ENCODE results near the gene TMEM178A. TPM values are rescaled to one million over a fixed set of nuclear protein-coding genes. Genes with fewer than 3 reads are reported as not detected.

TMEM178A gene
- total RNA-seq, 1 donor from 2014 or later, result 19.2 TPM

DNA sequence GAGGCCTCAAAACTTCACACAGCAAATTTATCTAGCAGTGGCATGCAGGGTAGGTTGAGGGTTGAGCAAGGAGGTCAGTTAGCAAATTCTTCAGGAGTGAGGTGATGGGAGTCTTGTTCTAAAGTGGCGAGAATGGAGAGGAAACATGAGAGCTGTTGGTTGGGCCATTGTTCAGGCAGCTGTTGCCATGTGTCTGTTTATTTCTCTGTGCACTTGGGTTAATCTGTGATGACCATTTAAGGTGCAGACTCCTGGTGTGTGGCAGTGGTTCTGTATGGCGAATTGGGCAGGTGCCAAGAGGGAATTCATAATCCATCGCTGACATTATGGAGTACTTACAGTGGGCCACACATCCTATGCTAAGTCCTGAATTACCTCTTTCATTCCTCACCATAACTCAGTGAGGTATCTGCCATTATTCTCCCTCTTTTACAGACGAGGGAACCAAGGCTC lies 30.4 kb downstream of the TMEM178A start:
- peaks cover 11% of the 10 kb centered on the region for H3K4me1 ChIP-seq
- no peak overlapping the region for H3K4me3 ChIP-seq
- H2AFZ ChIP-seq (replicated peaks), result no peak overlapping the region
- H3K36me3 ChIP-seq, result peaks cover 4% of the 10 kb centered on the region
- H3K9me3 ChIP-seq (ENCODE audit: low read depth), result peaks cover 16% of the 10 kb centered on the region
- H4K20me1 ChIP-seq (ENCODE audit: low read depth), result no peaks in the 10 kb centered on the region
- H3K27ac ChIP-seq, result no peak overlapping the region
- no peaks in the 10 kb centered on the region for H3F3A ChIP-seq (ENCODE audit: low read depth)
- no peak overlapping the region for H3K9ac ChIP-seq
- no peaks in the 10 kb centered on the region for H3K79me2 ChIP-seq (ENCODE audit: low read depth)
- H3K27me3 ChIP-seq, result no peaks in the 10 kb centered on the region
- H3K9me3 Mint-ChIP-seq, result peaks cover 20% of the 10 kb centered on the region
- peaks cover 15% of the 10 kb centered on the region for H3K36me3 Mint-ChIP-seq
- TF ChIP-seq CTCF (IDR thresholded peaks at IDR 0.05) (no peak), EZH2phosphoT487 (IDR thresholded peaks at IDR 0.05) (no peak), EZH2 (IDR thresholded peaks at IDR 0.05) (no peak)
- peaks cover 22% of the 10 kb centered on the region for H3K4me1 Mint-ChIP-seq
- H3K4me2 ChIP-seq, result no peak overlapping the region
- H3K27ac Mint-ChIP-seq, result peak overlapping the region; percentile 42
- H3K4me3 Mint-ChIP-seq, result no peak overlapping the region
- no peaks in the 10 kb centered on the region for H3K27me3 Mint-ChIP-seq (ENCODE audit: insufficient read depth, low read depth)
- DNase-seq (ENCODE audit: low spot score), result no peak

DNA sequence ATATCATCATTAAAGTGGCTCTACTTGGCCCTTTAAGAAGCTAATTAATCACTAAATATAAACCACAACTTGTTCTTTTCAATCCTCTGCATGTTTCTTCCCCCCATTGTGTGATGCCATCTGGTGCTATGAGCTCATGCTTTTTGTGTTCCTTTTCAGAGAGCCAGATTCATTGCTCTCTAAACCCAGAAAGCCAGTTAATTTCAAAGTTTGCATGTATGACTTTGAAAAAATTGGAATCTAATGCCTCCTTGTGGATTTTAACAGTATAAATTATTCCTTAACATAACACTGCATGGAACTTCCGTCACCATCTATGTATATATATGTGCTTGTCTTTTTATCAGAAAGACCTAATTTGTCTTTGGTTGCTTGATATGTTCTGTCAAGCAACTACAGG lies 31.1 kb downstream of the TMEM178A start:
- Mint-ChIP-seq H3K27me3 (ENCODE audit: insufficient read depth, low read depth) (no peaks in the 10 kb centered on the region), H3K27ac (no peak overlapping the region), H3K4me1 (peaks cover 22% of the 10 kb centered on the region), H3K36me3 (peaks cover 20% of the 10 kb centered on the region), H3K4me3 (no peak overlapping the region), H3K9me3 (peaks cover 27% of the 10 kb centered on the region)
- H3K36me3 ChIP-seq, result peaks cover 4% of the 10 kb centered on the region
- no peaks in the 10 kb centered on the region for H3K79me2 ChIP-seq (ENCODE audit: low read depth)
- peaks cover 23% of the 10 kb centered on the region for H3K9me3 ChIP-seq (ENCODE audit: low read depth)
- DNase-seq (ENCODE audit: low spot score), result no peak
- TF ChIP-seq EZH2 (IDR thresholded peaks at IDR 0.05), result no peak
- no peak for TF ChIP-seq CTCF (IDR thresholded peaks at IDR 0.05)
- TF ChIP-seq EZH2phosphoT487 (IDR thresholded peaks at IDR 0.05), result no peak
- no peak overlapping the region for H3K4me2 ChIP-seq
- no peaks in the 10 kb centered on the region for H4K20me1 ChIP-seq (ENCODE audit: low read depth)
- no peak overlapping the region for H3K4me3 ChIP-seq
- H3K27ac ChIP-seq, result no peak overlapping the region
- no peaks in the 10 kb centered on the region for H3F3A ChIP-seq (ENCODE audit: low read depth)
- H3K9ac ChIP-seq, result no peak overlapping the region
- H3K4me1 ChIP-seq, result peaks cover 11% of the 10 kb centered on the region
- no peaks in the 10 kb centered on the region for H3K27me3 ChIP-seq
- H2AFZ ChIP-seq (replicated peaks), result no peak overlapping the region

GRCh38 chr2:39697454-39697853 lies 31.7 kb downstream of the TMEM178A start:
- H3K4me2 ChIP-seq, result no peak overlapping the region
- peaks cover 32% of the 10 kb centered on the region for H3K9me3 Mint-ChIP-seq
- no peak overlapping the region for H3K4me3 Mint-ChIP-seq
- no peak overlapping the region for H3K4me3 ChIP-seq
- peaks cover 26% of the 10 kb centered on the region for H3K9me3 ChIP-seq (ENCODE audit: low read depth)
- no peaks in the 10 kb centered on the region for H4K20me1 ChIP-seq (ENCODE audit: low read depth)
- H3K4me1 Mint-ChIP-seq, result peaks cover 22% of the 10 kb centered on the region
- peaks cover 11% of the 10 kb centered on the region for H3K4me1 ChIP-seq
- H3K27ac ChIP-seq, result no peak overlapping the region
- DNase-seq (ENCODE audit: low spot score), result no peak
- peaks cover 4% of the 10 kb centered on the region for H3K36me3 ChIP-seq
- no peaks in the 10 kb centered on the region for H3K27me3 ChIP-seq
- H3K36me3 Mint-ChIP-seq, result peaks cover 18% of the 10 kb centered on the region
- H3K79me2 ChIP-seq (ENCODE audit: low read depth), result no peaks in the 10 kb centered on the region
- no peak overlapping the region for H3K27ac Mint-ChIP-seq
- no peaks in the 10 kb centered on the region for H3K27me3 Mint-ChIP-seq (ENCODE audit: insufficient read depth, low read depth)
- TF ChIP-seq EZH2 (IDR thresholded peaks at IDR 0.05) (no peak), EZH2phosphoT487 (IDR thresholded peaks at IDR 0.05) (no peak), CTCF (IDR thresholded peaks at IDR 0.05) (no peak)
- no peak overlapping the region for H3K9ac ChIP-seq
- H3F3A ChIP-seq (ENCODE audit: low read depth), result no peaks in the 10 kb centered on the region
- H2AFZ ChIP-seq (replicated peaks), result no peak overlapping the region

Data from neural progenitor cell (in vitro differentiated cells).